ENCODE measurements around the gene PRKCD. TPM values are rescaled to one million over a fixed set of nuclear protein-coding genes. Genes with fewer than 3 reads are reported as not detected.

The PRKCD gene
- total RNA-seq, 2 experiments from 2014 or later = 9.1 to 10.2 TPM

DNA sequence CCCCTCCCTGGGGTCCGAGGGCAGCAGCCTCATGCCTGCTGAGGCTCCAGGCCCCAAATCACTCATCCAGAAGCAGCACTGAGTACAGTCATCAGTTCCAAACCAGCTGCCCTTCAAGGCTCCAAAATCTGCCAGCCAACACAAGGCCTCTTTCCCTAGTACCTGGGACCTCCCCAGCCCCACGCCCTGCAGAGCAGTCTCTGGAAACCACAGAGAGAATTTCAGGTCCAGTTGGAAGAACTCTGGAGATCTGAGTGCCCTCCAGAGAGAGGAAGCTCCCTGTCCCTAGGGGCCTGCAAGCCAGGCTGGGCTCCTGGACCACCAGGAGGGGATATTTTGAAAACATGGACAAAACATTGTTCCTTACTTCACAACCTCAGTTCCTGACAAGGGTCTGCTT, 68.6 kb downstream of the PRKCD start:
- H3K9me3 Mint-ChIP-seq = no peaks in the 10 kb centered on the region
- CTCF ChIA-PET = no interaction called here
- no peak overlapping the region for H3K4me3 Mint-ChIP-seq
- DNase-seq = no peak
- intact Hi-C loops (cut with micrococcal nuclease) = no loop called here
- peak overlapping the region; percentile 37 for H3K27ac Mint-ChIP-seq
- peaks cover 34% of the 10 kb centered on the region for H3K36me3 Mint-ChIP-seq (ENCODE audit: low read depth)
- no peaks in the 10 kb centered on the region for H3K27me3 Mint-ChIP-seq (ENCODE audit: low read depth)
- no peaks in the 10 kb centered on the region for H3K4me1 Mint-ChIP-seq (ENCODE audit: low read depth)

DNA sequence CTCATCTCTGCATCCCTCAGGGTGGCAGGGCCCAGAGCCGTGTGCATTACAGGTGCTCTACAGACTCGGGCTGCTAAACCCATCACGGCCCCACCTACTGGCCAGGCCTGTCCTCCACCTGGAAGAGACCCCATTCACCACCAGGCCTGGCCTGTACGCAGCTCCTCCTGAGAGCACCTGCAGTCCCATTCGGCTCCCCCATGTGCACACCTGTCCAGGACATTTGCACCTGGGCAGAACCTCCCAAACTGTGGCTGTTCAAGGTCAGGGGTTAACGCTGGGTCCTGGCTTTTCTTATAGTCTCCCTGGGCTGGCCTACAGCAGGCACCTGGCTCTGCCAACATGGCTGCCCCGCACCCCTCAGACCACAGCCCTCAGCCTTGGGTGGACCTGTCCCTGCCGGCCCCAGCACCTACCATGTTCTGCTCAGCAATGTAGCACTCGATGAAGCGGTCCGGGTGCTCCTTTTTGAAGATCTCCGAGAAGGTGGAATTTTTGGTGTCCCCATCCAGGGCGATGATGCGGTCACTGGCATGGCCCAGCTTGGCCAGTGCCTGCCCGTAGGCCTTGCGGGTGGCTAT, 69.1 kb downstream of the PRKCD start:
- no peaks in the 10 kb centered on the region for H3K4me1 Mint-ChIP-seq (ENCODE audit: low read depth)
- DNase-seq = no peak

DNA sequence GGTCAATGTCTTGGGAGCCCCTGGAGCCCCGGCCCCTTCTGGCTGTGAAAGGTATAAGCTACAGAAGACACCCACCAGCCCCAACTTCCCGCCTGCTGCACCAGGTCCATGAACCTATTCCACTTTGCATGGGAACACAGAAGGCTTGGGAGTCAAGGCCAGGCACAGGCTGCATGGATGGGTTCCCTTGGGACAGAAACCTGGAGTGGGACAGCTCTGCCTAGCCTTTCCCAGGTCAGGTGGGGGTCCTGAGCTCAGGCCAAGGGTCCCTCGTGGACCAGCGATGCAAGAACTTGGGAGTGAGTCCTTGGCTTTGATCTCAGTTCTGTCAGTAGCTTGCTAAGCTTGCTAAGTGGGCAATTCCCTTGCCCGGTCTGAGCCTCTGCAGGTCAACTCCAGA, 69.8 kb downstream of the PRKCD start:
- Mint-ChIP-seq H3K4me3 (no peak overlapping the region), H3K9me3 (no peaks in the 10 kb centered on the region), H3K27ac (no peak overlapping the region), H3K4me1 (ENCODE audit: low read depth) (no peaks in the 10 kb centered on the region), H3K27me3 (ENCODE audit: low read depth) (no peaks in the 10 kb centered on the region), H3K36me3 (ENCODE audit: low read depth) (peaks cover 30% of the 10 kb centered on the region)
- CTCF ChIA-PET = interaction anchor here (2.1 kb wide), 1 partner anchor 10 kb away, joined by 9 read pairs; no protein-coding TSS in a partner anchor
- intact Hi-C loops (cut with micrococcal nuclease) = no loop called here
- DNase-seq = no peak

More for the DNA sequence above, 69.1 kb downstream of the PRKCD start:
- Mint-ChIP-seq H3K27ac (no peak overlapping the region), H3K36me3 (ENCODE audit: low read depth) (peaks cover 34% of the 10 kb centered on the region), H3K4me3 (no peak overlapping the region), H3K27me3 (ENCODE audit: low read depth) (no peaks in the 10 kb centered on the region), H3K9me3 (no peaks in the 10 kb centered on the region)
- intact Hi-C loops (cut with micrococcal nuclease) = no loop called here
- CTCF ChIA-PET = interaction anchor here (2.1 kb wide), 1 partner anchor 9 kb away, joined by 9 read pairs; no protein-coding TSS in a partner anchor

DNA sequence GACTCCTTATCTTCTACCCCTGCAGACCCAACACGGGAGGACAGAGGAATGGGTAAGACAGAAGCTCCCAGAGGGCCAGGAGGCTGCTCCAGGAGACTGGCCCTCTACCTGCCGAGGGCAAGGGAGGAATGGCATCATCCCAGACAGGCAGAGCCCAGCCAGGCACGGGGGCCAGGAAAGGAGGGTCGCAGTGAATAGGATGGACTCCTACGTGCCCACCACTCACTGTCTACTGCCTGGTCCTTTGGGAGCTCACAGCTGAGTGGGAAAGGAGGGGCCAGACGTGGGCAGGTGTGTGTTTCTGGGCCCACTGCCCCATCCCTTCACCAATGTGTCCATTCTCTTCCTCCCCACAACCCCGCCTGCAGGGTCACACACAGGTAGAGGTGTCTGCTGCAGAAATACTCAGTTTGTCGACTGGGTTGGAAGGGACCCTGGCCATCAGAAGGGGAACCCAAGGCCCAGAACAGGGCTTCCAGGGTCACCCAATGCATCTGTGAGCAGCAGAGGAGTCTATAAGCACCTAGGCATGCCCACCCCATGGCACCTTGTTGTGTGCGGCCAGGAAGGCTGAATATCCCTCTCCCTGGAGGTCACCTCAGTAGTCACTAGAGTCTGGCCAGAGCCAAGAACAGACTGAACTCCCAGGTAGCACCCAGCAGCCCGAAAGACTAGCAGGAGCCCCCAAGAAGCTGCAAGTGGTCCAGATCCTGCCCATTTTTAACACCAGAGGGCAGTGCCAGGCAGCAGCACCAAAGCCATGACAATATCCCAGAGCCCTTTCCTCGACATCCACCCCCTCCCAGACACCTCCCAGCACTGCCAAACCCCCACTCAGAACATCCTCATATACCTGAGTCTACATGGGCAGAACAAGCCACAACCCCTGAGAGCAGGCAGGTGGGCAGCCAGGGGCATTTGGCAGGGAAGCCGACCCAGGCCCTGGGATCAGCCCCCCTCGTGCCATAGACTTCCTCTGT, 70.8 kb downstream of the PRKCD start:
- no peak overlapping the region for H3K4me3 Mint-ChIP-seq
- no peak overlapping the region for H3K27ac Mint-ChIP-seq
- CTCF ChIA-PET = interaction anchor here (2.1 kb wide), 1 partner anchor 11 kb away, joined by 9 read pairs; no protein-coding TSS in a partner anchor
- no peaks in the 10 kb centered on the region for H3K4me1 Mint-ChIP-seq (ENCODE audit: low read depth)
- no peaks in the 10 kb centered on the region for H3K27me3 Mint-ChIP-seq (ENCODE audit: low read depth)
- DNase-seq = no peak
- intact Hi-C loops (cut with micrococcal nuclease) = no loop called here
- no peaks in the 10 kb centered on the region for H3K9me3 Mint-ChIP-seq
- peaks cover 27% of the 10 kb centered on the region for H3K36me3 Mint-ChIP-seq (ENCODE audit: low read depth)

DNA sequence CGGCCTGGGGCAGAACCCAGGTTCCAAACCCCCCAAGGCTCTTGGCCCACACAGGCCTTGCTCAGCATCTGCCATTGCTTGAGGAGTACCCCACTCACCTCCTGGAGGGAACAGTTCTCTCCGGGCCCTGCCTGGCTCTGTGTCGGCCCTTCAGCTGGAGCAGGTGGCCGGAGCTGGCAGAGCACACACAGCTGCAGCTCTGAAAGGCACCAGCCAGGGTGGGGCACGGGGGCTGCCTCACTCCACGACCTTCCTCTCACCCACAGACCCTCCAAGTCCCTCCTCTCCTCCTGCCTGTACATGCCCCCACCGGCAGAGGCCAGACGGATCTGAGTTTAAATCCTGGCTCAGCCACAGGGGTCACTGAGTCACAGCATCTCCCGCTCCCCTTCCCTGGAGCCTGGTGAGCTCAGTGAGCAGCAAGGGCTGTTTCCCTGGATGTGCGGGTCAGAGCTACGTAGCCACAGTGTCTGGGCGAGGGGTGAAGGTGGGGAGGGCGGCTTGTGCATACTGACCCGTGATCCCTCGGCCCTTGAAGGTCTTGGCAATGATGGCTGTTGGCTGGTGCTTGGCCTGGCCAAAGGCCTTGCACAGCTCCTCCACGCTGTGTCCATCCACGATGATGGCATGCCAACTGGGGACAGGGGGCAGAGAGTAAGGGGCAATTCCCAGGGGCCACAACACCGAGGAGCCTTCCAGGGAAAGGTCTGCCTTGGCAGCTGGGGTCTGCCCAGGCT, 71.8 kb downstream of the PRKCD start:
- CTCF ChIA-PET = interaction anchor here (0.7 to 1.1 kb wide), 3 partner anchors 13 to 37 kb away, joined by 4 to 5 read pairs (median 4); no protein-coding TSS in a partner anchor

DNA sequence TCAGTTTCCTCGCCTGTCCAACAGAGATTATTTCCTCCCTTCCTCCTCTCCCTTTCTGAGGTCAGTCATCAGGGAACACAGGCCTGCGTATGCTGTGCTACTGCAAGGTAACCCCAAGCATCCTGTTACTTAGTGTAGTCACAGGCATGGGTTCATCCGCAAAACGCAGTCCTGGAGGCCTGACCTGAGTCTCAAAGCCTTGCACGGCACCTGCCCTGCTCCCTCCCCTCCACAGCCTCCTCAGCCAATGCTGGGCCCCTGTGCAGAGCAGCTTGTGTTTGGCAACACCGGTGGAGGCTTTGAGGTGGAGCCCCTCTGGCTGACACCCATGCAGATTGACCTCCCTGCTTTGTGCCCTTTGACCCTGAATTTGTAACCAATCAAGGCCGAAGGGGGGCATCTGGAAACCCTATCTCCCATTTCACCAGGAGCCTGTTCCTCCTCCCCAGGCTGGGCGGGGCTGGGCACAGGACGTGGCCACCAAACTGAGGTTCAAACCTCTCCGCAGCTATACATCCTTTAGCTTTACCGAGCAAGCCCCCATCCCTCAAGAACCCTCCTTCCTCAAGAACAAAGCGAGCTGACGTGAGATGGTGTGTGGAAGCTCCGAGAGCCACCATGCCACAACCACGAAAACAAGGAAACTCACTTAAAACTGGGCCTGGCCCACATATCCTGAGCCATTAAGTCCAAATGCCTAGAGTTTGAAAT, 73.3 kb downstream of the PRKCD start:
- Mint-ChIP-seq H3K4me1 (ENCODE audit: low read depth) (no peaks in the 10 kb centered on the region), H3K27me3 (ENCODE audit: low read depth) (no peaks in the 10 kb centered on the region), H3K27ac (no peak overlapping the region), H3K36me3 (ENCODE audit: low read depth) (peaks cover 16% of the 10 kb centered on the region), H3K4me3 (no peak overlapping the region), H3K9me3 (no peaks in the 10 kb centered on the region)
- DNase-seq = no peak
- CTCF ChIA-PET = interaction anchor here (1.1 to 1.8 kb wide), 3 partner anchors 13 to 15 kb away, joined by 3 to 6 read pairs (median 5); no protein-coding TSS in a partner anchor
- intact Hi-C loops (cut with micrococcal nuclease) = no loop called here

More for the DNA sequence above, 71.8 kb downstream of the PRKCD start:
- Mint-ChIP-seq H3K27me3 (ENCODE audit: low read depth) (no peaks in the 10 kb centered on the region), H3K4me3 (no peak overlapping the region), H3K4me1 (ENCODE audit: low read depth) (no peaks in the 10 kb centered on the region), H3K9me3 (no peaks in the 10 kb centered on the region), H3K36me3 (ENCODE audit: low read depth) (peaks cover 23% of the 10 kb centered on the region), H3K27ac (no peak overlapping the region)
- intact Hi-C loops (cut with micrococcal nuclease) = no loop called here
- DNase-seq = no peak

DNA sequence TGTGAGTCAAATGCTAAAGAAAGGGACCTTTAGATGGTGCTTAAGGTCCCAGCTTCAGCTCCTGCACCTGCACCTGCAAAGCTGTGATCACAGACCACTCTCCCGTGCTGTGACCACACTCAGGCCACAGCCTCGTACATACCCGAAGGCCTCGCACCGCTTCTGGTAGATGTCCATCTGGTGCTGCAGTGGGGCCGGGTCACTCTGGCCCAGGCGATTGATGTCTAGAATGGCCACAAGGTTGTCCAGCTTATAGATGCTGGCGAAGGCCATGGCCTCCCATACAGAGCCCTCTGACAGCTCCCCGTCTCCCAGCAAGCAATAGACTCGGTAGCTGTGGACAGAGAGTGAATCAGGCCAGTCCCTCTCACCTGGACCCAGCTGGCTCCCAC, 73.8 kb downstream of the PRKCD start:
- no peaks in the 10 kb centered on the region for H3K27me3 Mint-ChIP-seq (ENCODE audit: low read depth)
- no peak for DNase-seq
- H3K4me3 Mint-ChIP-seq = no peak overlapping the region
- H3K4me1 Mint-ChIP-seq (ENCODE audit: low read depth) = no peaks in the 10 kb centered on the region
- CTCF ChIA-PET = interaction anchor here (1.3 to 1.8 kb wide), 2 partner anchors 13 to 15 kb away, joined by 3 to 6 read pairs; no protein-coding TSS in a partner anchor
- intact Hi-C loops (cut with micrococcal nuclease) = no loop called here
- H3K9me3 Mint-ChIP-seq = no peaks in the 10 kb centered on the region
- peaks cover 19% of the 10 kb centered on the region for H3K36me3 Mint-ChIP-seq (ENCODE audit: low read depth)
- no peak overlapping the region for H3K27ac Mint-ChIP-seq

DNA sequence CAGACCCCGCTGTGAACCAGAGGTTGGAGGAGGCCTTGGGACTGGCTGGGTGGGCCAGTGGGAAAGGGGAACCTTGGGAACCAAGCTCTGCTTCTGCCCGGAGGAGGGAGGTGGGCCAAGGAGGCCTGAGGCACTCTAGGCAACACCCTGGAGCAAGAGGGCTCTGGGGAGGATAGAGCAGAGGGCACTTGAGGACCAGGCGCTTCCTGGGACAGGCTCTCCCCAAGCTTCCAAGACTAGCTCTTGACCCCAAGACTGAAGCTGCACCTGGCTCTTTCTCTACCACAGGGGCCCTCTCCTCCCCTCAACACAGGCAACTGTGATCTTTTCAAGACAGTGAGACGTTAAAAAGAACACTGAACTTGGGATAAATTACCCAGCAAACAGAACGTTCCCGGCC, 74.5 kb downstream of the PRKCD start:
- Mint-ChIP-seq H3K27ac (peak overlapping the region; percentile 46), H3K9me3 (no peaks in the 10 kb centered on the region), H3K4me3 (no peak overlapping the region), H3K4me1 (ENCODE audit: low read depth) (no peaks in the 10 kb centered on the region), H3K27me3 (ENCODE audit: low read depth) (no peaks in the 10 kb centered on the region), H3K36me3 (ENCODE audit: low read depth) (peaks cover 17% of the 10 kb centered on the region)
- no peak for DNase-seq
- CTCF ChIA-PET = interaction anchor here (1.3 to 1.8 kb wide), 2 partner anchors 14 to 16 kb away, joined by 3 to 6 read pairs; no protein-coding TSS in a partner anchor
- intact Hi-C loops (cut with micrococcal nuclease) = no loop called here

DNA sequence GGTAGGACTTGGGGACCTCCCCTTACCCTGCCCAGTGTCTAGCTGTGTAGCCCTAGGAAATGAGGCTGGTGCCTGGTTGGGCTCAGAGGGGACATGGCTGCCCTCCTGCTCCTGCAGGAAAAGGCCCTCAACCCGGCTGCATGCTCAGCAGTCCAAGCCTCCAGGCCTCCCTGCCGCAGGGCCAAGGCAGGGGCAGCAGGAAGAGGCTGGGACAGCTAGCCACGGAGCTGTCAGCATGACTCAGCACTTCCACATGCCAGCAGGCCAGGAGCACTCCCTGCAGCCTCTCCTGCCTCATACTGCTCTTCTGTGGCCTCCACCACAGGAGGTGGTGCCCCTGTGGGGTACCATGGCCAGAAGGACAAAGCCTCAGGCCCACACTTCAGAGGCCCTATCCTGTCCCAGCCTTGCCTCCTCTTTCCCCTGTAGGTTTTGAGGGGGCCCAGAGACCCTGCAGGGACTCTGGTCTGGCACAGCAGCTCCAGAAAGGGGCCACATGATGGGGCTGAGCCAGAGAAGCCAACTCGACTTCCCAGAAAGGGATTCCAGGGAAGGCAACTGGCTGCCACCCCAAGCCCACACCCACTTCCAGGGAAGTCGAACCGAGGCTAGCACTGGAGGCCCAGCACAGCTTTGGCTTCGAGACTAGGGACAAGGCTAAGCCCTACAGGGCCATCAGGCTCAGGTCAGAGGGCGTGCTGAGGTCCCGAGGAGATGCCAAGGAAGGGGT, 75.3 kb downstream of the PRKCD start:
- peak overlapping the region; percentile 53 for H3K27ac Mint-ChIP-seq
- no peaks in the 10 kb centered on the region for H3K27me3 Mint-ChIP-seq (ENCODE audit: low read depth)
- CTCF ChIA-PET = interaction anchor here (1.0 kb wide), 1 partner anchor 11 kb away, joined by 3 read pairs; no protein-coding TSS in a partner anchor
- peaks cover 19% of the 10 kb centered on the region for H3K36me3 Mint-ChIP-seq (ENCODE audit: low read depth)
- intact Hi-C loops (cut with micrococcal nuclease) = no loop called here
- no peaks in the 10 kb centered on the region for H3K4me1 Mint-ChIP-seq (ENCODE audit: low read depth)
- DNase-seq = no peak
- no peaks in the 10 kb centered on the region for H3K9me3 Mint-ChIP-seq
- no peak overlapping the region for H3K4me3 Mint-ChIP-seq

DNA sequence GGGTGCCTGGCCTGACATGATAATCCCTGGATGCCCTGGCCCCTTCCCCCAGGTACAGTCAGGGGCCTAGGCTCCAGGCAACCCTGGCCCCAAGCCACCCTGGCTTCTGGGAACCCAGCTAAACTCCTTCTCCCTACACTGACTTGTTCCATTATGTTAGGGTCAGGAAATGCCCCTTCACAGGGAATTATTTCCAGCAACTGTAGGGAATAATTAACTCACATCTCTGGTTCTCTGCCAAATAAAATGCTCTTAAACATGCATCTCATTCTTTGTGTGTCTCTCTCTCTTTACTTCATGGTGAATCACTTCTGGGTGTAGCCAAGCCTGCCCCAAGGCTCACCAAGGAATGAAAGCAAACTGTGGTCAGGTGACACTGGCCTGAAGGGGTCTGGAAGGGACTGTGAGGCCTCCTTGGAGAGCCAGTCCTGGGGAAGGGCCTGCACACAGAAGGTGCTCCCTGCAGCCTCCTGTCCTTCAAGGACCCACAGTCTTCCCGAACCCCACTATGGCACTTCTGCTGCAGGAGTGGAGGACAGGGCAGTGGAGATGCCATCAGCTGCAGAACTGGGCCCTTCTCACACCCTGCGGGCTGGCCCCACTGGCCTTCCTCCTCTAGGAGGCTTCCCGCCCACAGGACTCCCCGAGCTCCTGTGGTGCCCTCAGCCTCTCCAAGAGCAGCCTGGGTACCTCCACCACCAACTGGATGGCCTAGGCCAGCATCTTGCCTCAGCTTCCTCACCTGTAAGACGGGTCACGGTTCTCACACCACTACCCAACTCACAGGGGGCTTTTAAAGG, 77.2 kb downstream of the PRKCD start:
- Mint-ChIP-seq H3K36me3 (ENCODE audit: low read depth) (peaks cover 18% of the 10 kb centered on the region), H3K4me3 (no peak overlapping the region), H3K27me3 (ENCODE audit: low read depth) (no peaks in the 10 kb centered on the region), H3K9me3 (no peaks in the 10 kb centered on the region), H3K4me1 (ENCODE audit: low read depth) (no peaks in the 10 kb centered on the region), H3K27ac (no peak overlapping the region)
- no peak for DNase-seq
- intact Hi-C loops (cut with micrococcal nuclease) = no loop called here
- CTCF ChIA-PET = no interaction called here
